AG04450 (cell line): Measurements from ENCODE around the gene RNF32. TPM values are rescaled to one million over a fixed set of nuclear protein-coding genes. Genes with fewer than 3 reads are reported as not detected.

Experiments used
- CTCF ChIA-PET: fragments of 300-600, 350-600 bp; formaldehyde crosslinking; extraction: SDS; loops from one replicate; lab custom pipeline; 2022; ENCODE audit warnings: antibody characterized with exemption, inconsistent platforms; lab: Charles Lee
- POLR2A ChIA-PET: fragments of 350-600 bp; formaldehyde crosslinking; extraction: SDS; loops from one replicate; lab custom pipeline; 2021; ENCODE audit warnings: antibody characterized with exemption, inconsistent platforms; lab: Yijun Ruan, JAX
- DNase-seq: peaks from one replicate; pipeline ENCODE4 v3.0.0-alpha.2; 2011; ENCODE audit warnings: low read depth, low spot score
- H3K27ac ChIP-seq: one replicate; pipeline ENCODE4 v1.5.1; 2012; ENCODE audit warnings: low read depth, low read length, control low read depth
- H3K27me3 ChIP-seq: one replicate; pipeline ENCODE4 v1.6.0; 2012; ENCODE audit warnings: low read length; ENCODE audit not compliant: control insufficient read depth, insufficient read depth
- H3K4me3 ChIP-seq: 2 replicates; pipeline ENCODE4 v1.5.1; 2011; ENCODE audit warnings: mild to moderate bottlenecking, low read depth, low read length, control low read depth
- H3K9me3 ChIP-seq: 2 replicates; pipeline ENCODE4 v1.5.1; 2012; ENCODE audit warnings: low read length; ENCODE audit not compliant: control insufficient read depth, insufficient read depth
- polyA plus RNA-seq: library from polyadenylated mRNA; depleted of rRNA; stranded (reverse); fragments of >200 nt; gene quantifications from 2 replicates; pipeline ENCODE4 v1.2.3, GENCODE V29; 2011
- TF ChIP-seq, protein P1 (sequence below): IDR thresholded peaks from 2 replicates; pipeline ENCODE4 v1.5.1; 2011; ENCODE audit warnings: low read depth, low read length, control low read depth, inconsistent platforms

RNF32 gene
- polyA plus RNA-seq, 1 experiment: 1.3 TPM

- ChIA-PET POLR2A (no interaction called here), CTCF (interaction anchor here (0.7 kb wide), 1 partner anchor 18 kb away, joined by 3 read pairs; no protein-coding TSS in a partner anchor)
- Histone ChIP-seq H3K27me3 (no peaks in the 10 kb centered on the region), H3K27ac (no peak overlapping the region), H3K9me3 (no peaks in the 10 kb centered on the region), H3K4me3 (no peak overlapping the region)
- TF ChIP-seq, protein P1, sequence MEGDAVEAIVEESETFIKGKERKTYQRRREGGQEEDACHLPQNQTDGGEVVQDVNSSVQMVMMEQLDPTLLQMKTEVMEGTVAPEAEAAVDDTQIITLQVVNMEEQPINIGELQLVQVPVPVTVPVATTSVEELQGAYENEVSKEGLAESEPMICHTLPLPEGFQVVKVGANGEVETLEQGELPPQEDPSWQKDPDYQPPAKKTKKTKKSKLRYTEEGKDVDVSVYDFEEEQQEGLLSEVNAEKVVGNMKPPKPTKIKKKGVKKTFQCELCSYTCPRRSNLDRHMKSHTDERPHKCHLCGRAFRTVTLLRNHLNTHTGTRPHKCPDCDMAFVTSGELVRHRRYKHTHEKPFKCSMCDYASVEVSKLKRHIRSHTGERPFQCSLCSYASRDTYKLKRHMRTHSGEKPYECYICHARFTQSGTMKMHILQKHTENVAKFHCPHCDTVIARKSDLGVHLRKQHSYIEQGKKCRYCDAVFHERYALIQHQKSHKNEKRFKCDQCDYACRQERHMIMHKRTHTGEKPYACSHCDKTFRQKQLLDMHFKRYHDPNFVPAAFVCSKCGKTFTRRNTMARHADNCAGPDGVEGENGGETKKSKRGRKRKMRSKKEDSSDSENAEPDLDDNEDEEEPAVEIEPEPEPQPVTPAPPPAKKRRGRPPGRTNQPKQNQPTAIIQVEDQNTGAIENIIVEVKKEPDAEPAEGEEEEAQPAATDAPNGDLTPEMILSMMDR: no peak
- no peak for DNase-seq
Measured at GRCh38 chr7:156682928-156683327, 42.4 kb downstream of the RNF32 start.

GRCh38 chr7:156684251-156684650 is 43.7 kb downstream of the RNF32 start:
- CTCF ChIA-PET: no interaction called here
- TF ChIP-seq, protein P1: no peak
- Histone ChIP-seq H3K9me3 (no peaks in the 10 kb centered on the region), H3K27me3 (no peaks in the 10 kb centered on the region), H3K27ac (no peak overlapping the region), H3K4me3 (no peak overlapping the region)
- POLR2A ChIA-PET: no interaction called here
- DNase-seq: no peak

- Histone ChIP-seq H3K27me3 (no peaks in the 10 kb centered on the region), H3K27ac (no peak overlapping the region), H3K9me3 (no peaks in the 10 kb centered on the region), H3K4me3 (no peak overlapping the region)
- ChIA-PET POLR2A (no interaction called here), CTCF (no interaction called here)
- DNase-seq: no peak
- TF ChIP-seq, protein P1: no peak
Measured at GRCh38 chr7:156684661-156685060, 44.1 kb downstream of the RNF32 start.

- Histone ChIP-seq H3K4me3 (no peak overlapping the region), H3K9me3 (no peaks in the 10 kb centered on the region), H3K27me3 (no peaks in the 10 kb centered on the region), H3K27ac (no peak overlapping the region)
- TF ChIP-seq, protein P1: no peak
- POLR2A ChIA-PET: no interaction called here
- DNase-seq: no peak
- CTCF ChIA-PET: no interaction called here
Measured at GRCh38 chr7:156691764-156692163, 51.2 kb downstream of the RNF32 start.

DNA sequence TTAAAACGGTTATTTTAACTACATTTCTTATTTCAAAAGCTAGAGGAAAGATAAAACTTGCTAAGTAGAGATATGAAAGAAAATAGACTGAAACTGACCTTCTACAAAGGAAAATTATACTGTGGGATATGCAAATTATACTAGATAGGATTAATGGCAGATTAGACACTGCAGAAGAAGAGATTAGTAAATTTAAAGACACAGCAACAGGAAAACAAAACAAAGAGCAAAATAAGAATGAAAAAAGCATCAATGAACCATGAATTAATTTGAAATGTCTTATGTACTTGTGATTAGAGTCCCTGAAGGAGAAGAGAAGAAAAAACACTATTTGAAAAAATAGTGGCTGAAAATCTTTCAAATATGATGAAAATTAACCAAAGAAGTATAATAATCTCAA is 52.3 kb downstream of the RNF32 start:
- CTCF ChIA-PET: no interaction called here
- peaks cover 3% of the 10 kb centered on the region; the same call in 1 of the 2 replicates for H3K9me3 ChIP-seq
- no peak overlapping the region for H3K4me3 ChIP-seq
- H3K27ac ChIP-seq: no peak overlapping the region
- DNase-seq: no peak
- TF ChIP-seq, protein P1: no peak
- no peaks in the 10 kb centered on the region for H3K27me3 ChIP-seq
- POLR2A ChIA-PET: no interaction called here
